ENCODE results near the gene SMTNL2. TPM values are rescaled to one million over a fixed set of nuclear protein-coding genes. Genes with fewer than 3 reads are reported as not detected.

The SMTNL2 gene
- not detected in 2 replicates for total RNA-seq

- no peaks in the 10 kb centered on the region for H3K36me3 Mint-ChIP-seq (ENCODE audit: low read depth)
- peaks cover 2% of the 10 kb centered on the region for H3K4me1 Mint-ChIP-seq (ENCODE audit: low read depth)
- intact Hi-C loops (cut with micrococcal nuclease): no loop called here
- H3K27me3 Mint-ChIP-seq (ENCODE audit: low read depth): peaks cover 43% of the 10 kb centered on the region
- H3K4me3 Mint-ChIP-seq (ENCODE audit: low read depth): peak within 1 kb of the TSS; percentile 51
- H3K9me3 Mint-ChIP-seq: no peaks in the 10 kb centered on the region
- H3K27ac Mint-ChIP-seq: no peak within 1 kb of the TSS
- DNase-seq (ENCODE audit: low spot score): no peak
Measured at GRCh38 chr17:4584101-4584916, at the start of gene SMTNL2. TSS of gene SMTNL2 (plus strand) at chr17:4584529. CDS start at chr17:4584606, 77 bp downstream.

GRCh38 chr17:4534928-4535666 lies 49.2 kb upstream of the SMTNL2 start:
- H3K27ac Mint-ChIP-seq: no peak overlapping the region

GRCh38 chr17:4535667-4536258 lies 48.6 kb upstream of the SMTNL2 start:
- no peak overlapping the region for H3K4me3 Mint-ChIP-seq (ENCODE audit: low read depth)
- peaks cover 2% of the 10 kb centered on the region for H3K27me3 Mint-ChIP-seq (ENCODE audit: low read depth)
- no peak for DNase-seq (ENCODE audit: low spot score)
- no peaks in the 10 kb centered on the region for H3K9me3 Mint-ChIP-seq
- H3K27ac Mint-ChIP-seq: no peak overlapping the region
- peaks cover 6% of the 10 kb centered on the region for H3K4me1 Mint-ChIP-seq (ENCODE audit: low read depth)
- peaks cover 7% of the 10 kb centered on the region for H3K36me3 Mint-ChIP-seq (ENCODE audit: low read depth)
- intact Hi-C loops (cut with micrococcal nuclease): no loop called here

More at GRCh38 chr17:4534928-4535666, 49.2 kb upstream of the SMTNL2 start:
- Mint-ChIP-seq H3K4me1 (ENCODE audit: low read depth) (peaks cover 6% of the 10 kb centered on the region), H3K27me3 (ENCODE audit: low read depth) (peaks cover 2% of the 10 kb centered on the region), H3K36me3 (ENCODE audit: low read depth) (peaks cover 5% of the 10 kb centered on the region), H3K9me3 (no peaks in the 10 kb centered on the region), H3K4me3 (ENCODE audit: low read depth) (no peak overlapping the region)
- DNase-seq (ENCODE audit: low spot score): no peak
- intact Hi-C loops (cut with micrococcal nuclease): no loop called here

- Mint-ChIP-seq H3K4me1 (ENCODE audit: low read depth) (peaks cover 6% of the 10 kb centered on the region), H3K36me3 (ENCODE audit: low read depth) (peaks cover 12% of the 10 kb centered on the region), H3K9me3 (no peaks in the 10 kb centered on the region), H3K4me3 (ENCODE audit: low read depth) (no peak overlapping the region), H3K27me3 (ENCODE audit: low read depth) (peaks cover 2% of the 10 kb centered on the region), H3K27ac (no peak overlapping the region)
- no peak for DNase-seq (ENCODE audit: low spot score)
- intact Hi-C loops (cut with micrococcal nuclease): no loop called here
Measured at GRCh38 chr17:4536259-4536741, 48.0 kb upstream of the SMTNL2 start.

- Mint-ChIP-seq H3K27me3 (ENCODE audit: low read depth) (peaks cover 2% of the 10 kb centered on the region), H3K9me3 (no peaks in the 10 kb centered on the region), H3K27ac (no peak overlapping the region), H3K4me1 (ENCODE audit: low read depth) (peaks cover 6% of the 10 kb centered on the region), H3K4me3 (ENCODE audit: low read depth) (no peak overlapping the region), H3K36me3 (ENCODE audit: low read depth) (peaks cover 14% of the 10 kb centered on the region)
- no peak for DNase-seq (ENCODE audit: low spot score)
- intact Hi-C loops (cut with micrococcal nuclease): no loop called here
Measured at GRCh38 chr17:4536742-4537411, 47.5 kb upstream of the SMTNL2 start.

- H3K36me3 Mint-ChIP-seq (ENCODE audit: low read depth): peaks cover 21% of the 10 kb centered on the region
- no peaks in the 10 kb centered on the region for H3K9me3 Mint-ChIP-seq
- peaks cover 6% of the 10 kb centered on the region for H3K4me1 Mint-ChIP-seq (ENCODE audit: low read depth)
- H3K27me3 Mint-ChIP-seq (ENCODE audit: low read depth): no peaks in the 10 kb centered on the region
- no peak overlapping the region for H3K4me3 Mint-ChIP-seq (ENCODE audit: low read depth)
- no peak for DNase-seq (ENCODE audit: low spot score)
- H3K27ac Mint-ChIP-seq: no peak overlapping the region
- intact Hi-C loops (cut with micrococcal nuclease): no loop called here
Measured at GRCh38 chr17:4537451-4538235, 46.7 kb upstream of the SMTNL2 start.

DNA sequence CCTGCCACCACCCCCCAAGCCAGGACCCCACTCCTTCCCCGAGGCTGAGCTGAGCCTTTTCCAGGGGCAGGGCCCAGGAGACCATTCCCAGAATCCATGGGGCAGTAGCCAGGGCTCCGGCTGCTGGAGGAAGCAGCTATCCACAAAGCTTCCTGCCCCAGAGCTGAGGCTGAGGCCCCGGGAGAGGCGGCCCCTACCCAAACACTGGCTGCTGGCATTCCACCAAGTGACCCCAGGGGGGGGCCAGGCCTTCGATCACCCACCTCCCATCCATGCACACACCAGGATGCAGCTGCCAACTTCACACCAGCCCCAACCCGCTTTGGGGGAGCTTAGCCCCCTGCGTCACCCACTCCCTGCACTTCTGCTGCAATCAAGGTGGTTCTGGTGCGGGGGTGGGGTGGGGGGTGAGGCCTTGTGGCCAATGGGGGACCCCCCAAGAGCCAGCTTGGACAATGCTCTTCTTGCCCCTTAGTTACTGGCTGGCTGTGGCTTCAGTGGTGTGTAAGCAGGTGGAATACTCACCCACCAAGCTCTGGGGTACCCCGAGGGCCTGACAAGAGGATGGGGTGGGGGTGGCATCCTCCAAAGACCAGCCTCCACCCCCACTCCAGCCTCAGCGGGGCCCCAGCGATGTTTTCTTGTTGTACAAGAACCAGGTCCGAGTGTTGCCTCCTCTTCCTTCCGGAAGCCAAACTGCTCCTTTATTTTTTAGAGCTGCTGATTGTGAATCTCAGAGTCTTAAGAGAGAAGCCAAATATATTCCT lies 45.9 kb upstream of the SMTNL2 start:
- Mint-ChIP-seq H3K27me3 (ENCODE audit: low read depth) (no peaks in the 10 kb centered on the region), H3K9me3 (no peaks in the 10 kb centered on the region)

GRCh38 chr17:4539025-4539424 lies 45.3 kb upstream of the SMTNL2 start:
- no peaks in the 10 kb centered on the region for H3K9me3 Mint-ChIP-seq
- peaks cover 25% of the 10 kb centered on the region for H3K36me3 Mint-ChIP-seq (ENCODE audit: low read depth)
- intact Hi-C loops (cut with micrococcal nuclease): no loop called here
- no peak for DNase-seq (ENCODE audit: low spot score)
- no peaks in the 10 kb centered on the region for H3K27me3 Mint-ChIP-seq (ENCODE audit: low read depth)
- H3K27ac Mint-ChIP-seq: no peak overlapping the region
- no peaks in the 10 kb centered on the region for H3K4me1 Mint-ChIP-seq (ENCODE audit: low read depth)
- no peak overlapping the region for H3K4me3 Mint-ChIP-seq (ENCODE audit: low read depth)

More for the DNA sequence above, 45.9 kb upstream of the SMTNL2 start:
- no peak for DNase-seq (ENCODE audit: low spot score)
- Mint-ChIP-seq H3K36me3 (ENCODE audit: low read depth) (peaks cover 21% of the 10 kb centered on the region), H3K27ac (no peak overlapping the region), H3K4me3 (ENCODE audit: low read depth) (no peak overlapping the region), H3K4me1 (ENCODE audit: low read depth) (peaks cover 3% of the 10 kb centered on the region)
- intact Hi-C loops (cut with micrococcal nuclease): no loop called here

- intact Hi-C loops (cut with micrococcal nuclease): no loop called here
- no peak overlapping the region for H3K4me3 Mint-ChIP-seq (ENCODE audit: low read depth)
- no peak overlapping the region for H3K27ac Mint-ChIP-seq
- no peak for DNase-seq (ENCODE audit: low spot score)
- H3K4me1 Mint-ChIP-seq (ENCODE audit: low read depth): no peaks in the 10 kb centered on the region
- H3K27me3 Mint-ChIP-seq (ENCODE audit: low read depth): no peaks in the 10 kb centered on the region
- no peaks in the 10 kb centered on the region for H3K9me3 Mint-ChIP-seq
- peaks cover 26% of the 10 kb centered on the region for H3K36me3 Mint-ChIP-seq (ENCODE audit: low read depth)
Measured at GRCh38 chr17:4539576-4540223, 44.6 kb upstream of the SMTNL2 start.

GRCh38 chr17:4540224-4540651 lies 44.1 kb upstream of the SMTNL2 start:
- no peak overlapping the region for H3K4me3 Mint-ChIP-seq (ENCODE audit: low read depth)
- intact Hi-C loops (cut with micrococcal nuclease): no loop called here
- no peak overlapping the region for H3K27ac Mint-ChIP-seq
- no peaks in the 10 kb centered on the region for H3K9me3 Mint-ChIP-seq
- H3K4me1 Mint-ChIP-seq (ENCODE audit: low read depth): no peaks in the 10 kb centered on the region
- peaks cover 29% of the 10 kb centered on the region for H3K36me3 Mint-ChIP-seq (ENCODE audit: low read depth)
- DNase-seq (ENCODE audit: low spot score): no peak
- no peaks in the 10 kb centered on the region for H3K27me3 Mint-ChIP-seq (ENCODE audit: low read depth)

DNA sequence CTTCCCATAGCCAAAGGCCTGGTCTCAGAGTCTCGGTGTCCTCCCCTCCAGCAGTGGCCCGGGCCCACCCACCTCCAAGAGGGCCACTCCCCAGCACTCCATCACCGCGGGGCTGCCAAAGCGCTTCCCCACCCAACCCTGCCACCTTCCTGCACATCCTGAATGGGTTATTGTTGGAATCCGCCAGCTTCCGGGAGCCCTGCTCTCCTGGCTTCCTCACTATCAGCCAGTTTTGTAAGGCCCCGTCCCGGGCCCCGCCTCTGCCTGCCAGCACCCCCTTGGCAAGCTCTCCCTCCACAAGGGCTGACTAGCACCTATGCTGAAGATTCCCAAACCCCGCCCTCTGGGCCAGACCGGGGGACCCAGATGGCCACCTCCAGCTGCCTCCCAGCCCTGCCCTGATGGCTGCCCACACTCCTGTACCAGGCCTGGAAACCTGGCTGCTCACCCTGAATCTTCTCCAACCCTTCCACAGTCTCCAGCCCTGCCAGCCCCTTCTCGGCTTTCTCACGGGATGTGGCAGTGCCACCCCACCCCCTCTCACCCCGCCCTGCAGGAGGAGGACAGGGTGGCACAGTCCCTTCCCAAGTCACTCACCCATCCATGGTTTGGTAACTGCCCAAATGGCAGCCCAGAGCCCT lies 43.5 kb upstream of the SMTNL2 start:
- Mint-ChIP-seq H3K36me3 (ENCODE audit: low read depth) (peaks cover 33% of the 10 kb centered on the region), H3K9me3 (no peaks in the 10 kb centered on the region), H3K4me1 (ENCODE audit: low read depth) (no peaks in the 10 kb centered on the region), H3K4me3 (ENCODE audit: low read depth) (no peak overlapping the region), H3K27ac (no peak overlapping the region), H3K27me3 (ENCODE audit: low read depth) (no peaks in the 10 kb centered on the region)
- intact Hi-C loops (cut with micrococcal nuclease): no loop called here
- DNase-seq (ENCODE audit: low spot score): no peak

Measured in activated T-helper 2 cell treated with anti-CD3 and anti-CD28 coated beads, Interferon-gamma antibody, Interleukin-2, Interleukin-4, amounts not matched to agents 10 μg/mL and 5 μg/mL and 100 μg/mL, durations not matched to agents 14 hours and 24 hours and 36 hours (primary cell).